ENCODE data around the gene FRYL.

FRYL gene

DNA sequence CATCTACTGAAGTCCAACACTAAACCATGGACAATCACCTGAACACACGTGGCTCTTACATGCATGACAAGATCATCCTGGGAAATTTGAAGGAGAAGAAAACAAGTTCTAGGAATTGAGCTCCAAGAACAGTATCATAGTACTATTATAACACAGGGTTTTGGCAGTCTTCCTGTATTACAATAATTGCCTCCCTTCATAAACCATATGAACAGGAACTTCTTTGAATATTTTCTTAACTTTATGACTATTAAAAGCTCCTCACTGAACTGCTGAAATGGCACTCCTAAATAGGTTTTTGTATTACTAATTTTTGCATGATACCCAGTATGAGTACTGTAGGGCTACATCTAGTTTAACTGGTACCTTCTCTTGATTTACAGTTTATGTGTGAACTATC lies 160.0 kb downstream of the FRYL start:
- DNase-seq (ENCODE audit: low spot score) = no peak

DNA sequence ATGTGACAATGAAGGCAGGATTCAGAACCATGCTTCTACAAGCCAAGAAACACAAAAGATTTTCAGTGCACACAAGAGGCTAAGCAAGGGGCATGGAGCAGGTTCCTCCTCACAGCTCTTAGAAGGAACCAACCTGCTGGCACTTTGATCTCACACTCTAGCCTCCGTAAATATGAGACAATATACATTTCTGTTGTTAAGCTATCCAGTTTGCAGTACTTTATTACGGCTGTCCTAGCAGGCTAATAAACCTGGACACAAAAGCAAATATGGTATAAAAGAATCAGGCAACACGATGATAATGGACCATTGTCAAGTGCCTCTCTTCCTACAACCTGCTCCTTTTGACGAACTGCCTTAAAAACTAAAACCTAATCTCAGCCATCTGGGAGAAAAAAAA lies 175.6 kb downstream of the FRYL start:
- no peak for DNase-seq (ENCODE audit: low spot score)

GRCh38 chr4:48604041-48604440 lies 176.0 kb downstream of the FRYL start:
- no peak for DNase-seq (ENCODE audit: low spot score)

DNA sequence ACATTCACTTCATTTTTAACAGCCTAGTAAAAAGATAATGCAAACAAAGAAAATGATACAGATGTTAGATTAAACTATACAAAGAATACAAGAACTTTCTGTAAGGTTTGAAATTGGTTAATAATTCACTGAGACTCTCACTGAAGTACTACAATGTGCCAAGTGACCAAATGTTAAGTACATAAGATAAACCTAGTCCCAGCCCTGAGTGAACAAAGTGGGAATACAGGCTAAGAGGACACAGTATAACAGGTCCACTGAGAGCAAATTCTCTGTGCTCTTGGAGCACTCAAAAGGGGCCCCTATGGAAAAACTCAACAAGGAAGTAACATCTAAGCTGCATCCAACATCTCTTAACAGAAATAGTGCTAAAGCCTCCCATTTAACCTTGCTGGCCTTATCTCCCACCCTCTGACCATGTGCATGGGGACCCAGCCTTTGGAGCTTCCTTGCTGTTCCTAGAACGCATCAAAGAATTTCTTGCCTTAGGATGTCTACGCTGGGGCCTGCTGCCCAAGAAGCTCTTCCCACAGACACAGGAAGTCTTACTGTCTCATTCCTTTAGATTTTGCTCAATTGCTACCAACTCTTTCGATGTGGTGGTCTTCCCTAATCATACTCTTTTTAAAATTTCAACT lies 176.6 kb downstream of the FRYL start:
- DNase-seq (ENCODE audit: low spot score) = no peak

- DNase-seq (ENCODE audit: low spot score) = no peak
Observed at GRCh38 chr4:48602763-48603162, 177.3 kb downstream of the FRYL start.

- DNase-seq (ENCODE audit: low spot score) = no peak
Observed at GRCh38 chr4:48602222-48602621, 177.9 kb downstream of the FRYL start.

GRCh38 chr4:48596336-48596735 lies 183.7 kb downstream of the FRYL start:
- DNase-seq (ENCODE audit: low spot score) = no peak

DNA sequence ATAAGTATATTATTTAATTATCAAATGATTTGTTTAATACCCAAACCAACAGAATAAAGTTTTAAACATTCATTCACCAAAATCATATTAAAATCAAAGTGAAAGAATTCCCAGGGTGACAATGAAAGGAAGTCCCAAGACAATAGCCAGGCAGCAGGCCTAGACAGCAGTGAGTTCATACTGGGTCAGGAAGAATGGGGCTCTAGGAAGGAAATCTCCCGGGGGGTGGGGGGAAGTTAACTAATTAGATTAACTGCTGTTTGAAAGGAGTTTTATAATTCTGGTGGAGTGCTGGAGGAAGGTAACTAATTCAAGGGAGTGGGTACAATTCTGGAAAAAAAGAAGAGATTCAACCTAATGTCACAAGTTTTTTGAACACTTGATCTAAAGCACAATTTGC lies 185.9 kb downstream of the FRYL start:
- DNase-seq (ENCODE audit: low spot score) = no peak

GRCh38 chr4:48591372-48591771 lies 188.7 kb downstream of the FRYL start:
- DNase-seq (ENCODE audit: low spot score) = no peak

DNA sequence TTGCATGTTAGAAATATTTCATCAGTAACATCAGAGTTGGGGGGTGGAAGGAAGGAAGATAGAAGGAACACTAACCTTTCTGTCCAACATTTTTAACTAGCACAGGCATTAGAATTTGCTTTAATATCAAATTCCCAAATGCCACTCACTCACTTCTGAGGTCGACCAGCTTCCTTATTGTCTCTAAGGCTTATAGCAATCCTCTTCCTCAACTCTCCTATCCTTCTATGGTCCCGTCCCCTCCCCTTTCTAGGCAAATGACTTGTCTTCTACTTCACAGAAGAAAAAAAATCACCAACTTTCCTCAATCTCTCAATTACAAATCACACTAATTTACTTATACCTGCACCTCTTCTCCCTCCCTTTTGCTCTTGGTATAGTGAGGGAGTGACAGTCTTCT lies 189.2 kb downstream of the FRYL start:
- DNase-seq (ENCODE audit: low spot score) = no peak

- DNase-seq (ENCODE audit: low spot score) = no peak
Observed at GRCh38 chr4:48589098-48589445, 191.0 kb downstream of the FRYL start.

DNA sequence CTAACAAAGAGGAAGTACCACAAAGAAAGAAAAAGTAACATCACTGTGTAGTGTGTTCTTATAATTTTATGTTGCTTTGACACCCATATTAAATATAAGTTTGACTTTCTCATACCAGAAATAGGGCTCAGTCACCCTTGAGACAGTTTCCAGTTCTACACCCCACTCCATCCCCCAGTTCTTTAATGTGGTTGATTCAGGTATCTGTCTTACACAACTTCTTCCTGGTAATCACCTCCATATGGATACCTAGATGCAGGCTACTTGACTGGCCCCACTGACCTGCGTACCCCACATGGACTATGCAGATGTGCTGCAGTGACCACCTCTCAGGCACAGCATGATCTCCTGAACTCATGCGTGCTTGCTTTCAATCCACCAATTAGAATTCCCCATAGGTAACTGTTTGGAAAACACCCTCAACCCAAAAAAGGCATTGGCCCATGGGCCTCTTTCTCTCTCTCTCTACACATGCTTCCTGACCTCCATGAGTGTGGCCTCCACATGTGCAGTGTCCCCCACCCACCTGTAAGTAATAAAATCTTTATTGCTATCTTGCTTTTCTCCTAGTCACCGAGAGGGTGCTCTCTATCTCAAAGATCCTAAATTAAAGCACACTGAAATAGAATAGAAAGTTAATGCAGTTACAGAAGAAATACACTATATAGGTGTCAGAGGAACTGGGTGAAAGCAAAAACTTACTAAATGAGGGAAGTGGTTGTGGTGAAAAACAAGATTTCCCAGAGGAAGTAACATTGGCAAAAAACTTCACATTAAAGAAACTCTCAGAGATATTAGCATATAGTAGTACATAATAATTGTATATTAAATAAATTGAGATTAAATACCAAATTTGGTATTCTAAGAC lies 191.6 kb downstream of the FRYL start:
- DNase-seq (ENCODE audit: low spot score) = no peak

DNA sequence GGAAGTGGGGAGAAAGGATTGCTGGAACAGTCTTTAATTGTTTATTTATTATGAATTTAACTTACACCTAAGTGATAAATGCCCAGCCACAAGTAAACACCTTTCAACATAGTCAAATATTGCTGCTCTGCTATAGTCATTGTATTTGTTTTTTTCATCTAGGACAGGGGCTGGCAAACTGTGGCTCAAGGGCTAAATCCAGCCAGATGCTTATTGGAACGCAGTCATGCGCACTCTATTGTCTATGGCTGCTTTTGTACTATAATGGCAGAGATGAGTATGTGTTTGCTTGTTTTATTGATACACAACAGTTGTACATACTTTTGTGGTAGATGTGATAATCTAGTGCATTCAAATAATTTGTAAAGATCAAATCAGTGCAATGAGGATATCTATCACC lies 194.7 kb downstream of the FRYL start:
- DNase-seq (ENCODE audit: low spot score) = no peak

DNA sequence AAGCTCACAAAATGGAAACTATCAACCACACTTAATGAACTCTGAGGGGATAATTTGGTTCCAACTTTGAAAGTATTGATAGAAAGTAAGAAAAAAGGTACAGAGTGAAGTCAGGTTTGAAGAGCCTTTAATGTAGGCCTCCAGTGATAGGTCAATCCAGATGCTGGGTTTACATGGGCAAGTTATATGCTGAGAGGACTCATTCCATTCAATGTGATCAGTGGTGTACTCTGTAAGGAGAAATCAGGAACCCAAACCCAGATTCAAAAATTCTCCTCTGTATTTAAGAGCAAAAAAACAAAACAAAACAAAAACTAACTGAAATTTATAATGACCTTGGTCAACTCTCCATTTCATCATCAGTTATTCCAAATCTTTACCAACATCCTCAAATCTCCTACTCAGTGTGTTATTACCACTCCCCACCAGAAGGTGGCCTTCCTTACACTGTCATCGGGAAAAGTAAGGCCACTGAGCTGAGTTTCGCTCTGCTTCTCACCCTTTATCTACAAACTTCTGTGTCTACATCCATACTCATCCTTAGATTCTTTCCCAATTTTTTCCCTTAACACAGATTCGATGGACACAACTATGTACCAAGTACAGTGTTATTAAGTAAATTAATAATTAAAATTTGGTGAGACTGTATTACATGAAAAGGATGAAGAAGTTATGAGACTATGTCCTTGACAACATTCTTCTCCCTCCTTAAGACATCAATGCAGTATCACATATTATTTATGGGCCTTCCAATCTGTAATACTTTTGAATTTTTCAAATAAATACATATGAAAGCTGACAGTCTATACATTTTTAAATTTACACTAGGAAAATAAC lies 201.7 kb downstream of the FRYL start:
- DNase-seq (ENCODE audit: low spot score) = peak; percentile 53

DNA sequence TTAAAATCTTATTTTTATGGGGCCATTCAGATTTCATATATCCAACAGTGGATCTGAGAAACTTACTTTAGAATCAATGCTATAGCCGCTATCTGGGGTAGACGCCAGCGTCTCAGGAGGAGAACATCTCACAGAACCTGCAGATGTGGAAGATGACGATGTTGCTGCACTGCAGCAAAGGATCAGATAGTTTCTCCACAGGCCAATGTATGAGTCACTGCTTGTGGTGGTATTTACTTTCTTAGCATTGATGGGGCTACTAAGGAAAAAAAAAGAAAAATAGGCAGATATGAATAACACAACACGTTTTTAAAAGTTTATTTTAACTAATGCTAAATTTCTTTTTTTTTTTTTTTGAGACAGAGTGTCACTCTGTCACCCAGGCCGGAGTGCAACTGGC lies 204.1 kb downstream of the FRYL start:
- no peak for DNase-seq (ENCODE audit: low spot score)

DNA sequence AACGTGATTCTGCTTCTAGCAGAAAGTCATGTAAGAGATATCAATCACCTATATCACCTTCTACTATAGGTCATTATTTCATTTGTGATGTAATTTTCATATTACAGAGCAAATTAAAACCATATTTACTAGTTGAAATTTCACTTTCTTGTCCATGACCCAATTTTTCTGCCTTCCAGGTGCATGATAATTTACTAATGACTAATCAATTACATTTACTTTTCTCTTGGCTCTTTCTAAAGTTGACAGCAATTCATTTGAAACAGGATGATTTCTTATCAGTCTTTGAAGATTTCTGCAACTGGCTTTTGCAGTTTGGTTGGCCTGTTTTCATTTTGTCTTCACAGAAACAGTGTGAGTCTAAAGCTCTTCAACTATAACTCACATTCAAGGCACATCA lies 208.6 kb downstream of the FRYL start:
- DNase-seq (ENCODE audit: low spot score) = no peak

DNA sequence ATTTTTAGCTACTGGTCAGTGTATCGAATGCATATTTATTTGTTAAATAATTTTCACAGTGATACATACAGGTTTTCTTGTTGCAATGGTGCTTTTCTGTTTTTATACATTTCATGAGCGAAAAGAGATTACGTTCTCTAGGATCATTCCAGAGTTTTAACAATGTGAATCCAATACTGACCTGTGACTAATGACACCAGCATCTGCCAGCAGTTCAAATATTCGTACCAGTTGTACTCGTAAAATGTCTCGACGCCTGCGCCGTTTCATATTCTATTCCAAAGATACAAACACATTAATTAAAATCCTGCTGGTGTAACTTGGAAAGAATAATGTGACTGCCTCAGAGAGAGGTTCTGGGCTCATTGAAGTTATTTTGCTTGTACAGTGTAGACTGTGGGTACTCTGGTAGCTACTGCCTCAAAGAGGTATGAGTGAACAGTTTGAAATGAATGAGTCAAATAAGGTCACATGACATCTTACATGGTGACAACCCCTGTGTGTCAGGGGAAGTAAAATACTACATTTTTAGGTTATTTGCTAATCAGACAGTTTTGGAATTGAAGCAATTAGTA lies 209.3 kb downstream of the FRYL start:
- no peak for DNase-seq (ENCODE audit: low spot score)

DNA sequence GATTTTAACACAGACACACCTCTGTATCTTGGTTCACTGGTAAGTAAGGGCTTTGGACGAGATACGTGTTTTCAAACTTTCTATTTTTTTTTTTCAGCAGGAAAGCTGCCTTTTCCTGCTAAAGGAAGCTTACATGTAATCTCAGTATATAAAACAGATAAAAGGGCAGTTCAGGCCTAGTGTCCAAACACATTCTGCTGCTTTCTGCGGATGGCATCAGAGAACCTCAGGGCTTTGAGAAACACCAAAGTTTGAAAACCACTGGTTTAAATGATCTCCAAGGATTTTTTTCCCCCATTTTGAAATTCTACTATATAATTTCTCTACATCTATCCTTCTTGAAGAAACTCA lies 214.1 kb downstream of the FRYL start:
- no peak for DNase-seq (ENCODE audit: low spot score)

DNA sequence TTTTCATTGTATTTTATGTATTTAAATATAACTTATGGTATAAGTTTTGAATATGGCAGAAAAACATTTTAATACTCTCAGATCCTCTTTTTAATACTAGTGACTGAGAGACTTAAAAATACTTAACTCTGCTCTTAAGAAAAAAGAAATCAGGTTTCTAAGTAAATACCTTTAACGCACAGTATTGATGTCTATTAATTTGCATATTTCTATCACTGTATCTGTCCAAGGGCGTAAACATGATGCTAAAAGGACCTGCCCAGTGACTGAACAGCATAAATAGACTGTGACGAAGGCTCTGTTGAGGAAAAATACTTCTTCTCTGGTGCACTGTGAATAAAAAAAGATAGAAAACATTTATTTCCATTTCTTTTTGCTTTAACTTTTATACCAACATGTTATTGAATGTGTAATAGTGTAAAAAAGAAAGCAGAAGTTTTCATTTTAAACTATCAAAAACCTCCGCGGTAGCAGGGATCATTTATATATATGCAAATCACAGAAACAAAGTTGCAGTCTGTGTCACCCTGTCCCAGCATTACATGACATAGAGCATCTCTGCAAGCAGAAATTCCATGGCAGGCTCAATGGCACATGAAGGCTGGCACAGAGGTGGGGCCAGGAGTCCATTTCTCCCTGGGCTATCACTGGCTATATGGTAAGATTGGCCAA lies 214.6 kb downstream of the FRYL start:
- DNase-seq (ENCODE audit: low spot score) = no peak

GRCh38 chr4:48564151-48564550 lies 215.9 kb downstream of the FRYL start:
- no peak for DNase-seq (ENCODE audit: low spot score)

DNA sequence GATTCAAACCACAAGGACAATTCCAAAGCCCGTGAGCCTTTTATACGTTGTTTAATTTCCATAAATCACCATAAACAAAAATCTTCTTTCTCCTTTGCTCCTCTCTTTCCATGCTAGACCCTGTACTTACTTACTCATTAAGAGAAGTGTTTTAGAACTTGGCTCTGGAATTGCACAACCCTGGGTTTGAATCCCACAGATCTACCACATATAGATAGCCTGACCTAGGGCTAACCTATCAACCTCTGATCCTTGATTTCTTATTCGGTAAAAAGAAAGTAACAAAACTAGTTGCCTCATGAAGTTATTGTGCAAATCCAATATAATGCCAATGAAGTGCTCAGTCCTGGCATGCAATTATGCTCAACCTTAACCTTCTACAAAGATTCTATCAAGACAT lies 221.3 kb downstream of the FRYL start:
- DNase-seq (ENCODE audit: low spot score) = no peak

DNA sequence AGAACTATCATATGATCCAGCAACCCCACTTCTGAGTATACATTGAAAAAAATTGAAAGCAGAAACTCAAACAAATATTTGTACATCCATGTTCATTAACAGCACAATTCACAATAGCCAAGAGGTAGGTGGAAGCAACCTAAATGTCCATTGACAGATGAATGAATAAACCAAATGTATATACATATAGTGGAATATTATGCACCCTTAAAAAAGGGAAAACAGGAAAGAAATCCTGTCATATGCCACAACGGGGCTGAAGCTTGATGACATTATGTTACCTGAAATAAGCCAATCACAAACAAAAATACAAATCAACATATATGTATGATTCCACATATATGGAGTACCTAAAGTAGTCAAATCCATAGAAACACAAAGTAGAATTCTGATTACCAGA lies 222.1 kb downstream of the FRYL start:
- no peak for DNase-seq (ENCODE audit: low spot score)

Data from activated CD4-positive, alpha-beta T cell treated with anti-CD3 and anti-CD28 coated beads, Interleukin-2, Interleukin-4, amounts not matched to agents 100 ng/mL and 50 ng/mL, durations not matched to agents 16 hours and 8 hours (primary cell).